ENCODE measurements around the gene FGFRL1.
"Not testable (repeated sequence)": the region's sequence is repeated elsewhere in the genome, so short reads cannot be mapped to it uniquely, and the experiment has no call there.

The FGFRL1 gene

GRCh38 chr4:973431-974397 lies 37.7 kb upstream of the FGFRL1 start, which contains the start of gene DGKQ:
DGKQ (minus strand) TSS chr4:973569; CDS start chr4:973482, 87 bp downstream.
- DNase-seq (ENCODE audit: low spot score): peak; percentile 89

DNA sequence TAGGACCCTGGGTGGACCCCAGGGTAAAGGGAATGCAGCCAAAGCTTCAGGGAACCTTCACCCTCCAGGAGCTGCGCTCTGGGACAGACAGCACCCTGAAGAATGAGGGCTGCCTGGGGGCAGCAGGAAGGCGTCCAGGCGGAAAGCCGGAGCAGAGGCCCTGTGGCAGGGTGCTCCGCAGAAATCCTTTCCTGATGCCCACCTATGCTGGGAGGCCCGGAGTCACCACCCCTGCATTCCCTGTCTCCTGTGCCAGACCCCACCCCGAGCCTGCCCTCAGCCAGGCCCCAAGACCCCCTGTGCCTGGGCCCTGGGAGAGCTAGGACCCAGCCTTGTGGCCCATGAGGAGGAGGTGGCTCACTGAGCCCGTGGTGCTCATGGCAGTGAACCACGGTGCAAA lies 36.8 kb upstream of the FGFRL1 start:
- DNase-seq (ENCODE audit: low spot score): no peak

- DNase-seq (ENCODE audit: low spot score): not testable (repeated sequence)
Measured at GRCh38 chr4:976016-976415, 35.4 kb upstream of the FGFRL1 start.

- DNase-seq (ENCODE audit: low spot score): no peak
Measured at GRCh38 chr4:978957-979701, 32.3 kb upstream of the FGFRL1 start.

GRCh38 chr4:982291-982690 lies 29.1 kb upstream of the FGFRL1 start:
- DNase-seq (ENCODE audit: low spot score): no peak

GRCh38 chr4:982814-983213 lies 28.6 kb upstream of the FGFRL1 start:
- no peak for DNase-seq (ENCODE audit: low spot score)

DNA sequence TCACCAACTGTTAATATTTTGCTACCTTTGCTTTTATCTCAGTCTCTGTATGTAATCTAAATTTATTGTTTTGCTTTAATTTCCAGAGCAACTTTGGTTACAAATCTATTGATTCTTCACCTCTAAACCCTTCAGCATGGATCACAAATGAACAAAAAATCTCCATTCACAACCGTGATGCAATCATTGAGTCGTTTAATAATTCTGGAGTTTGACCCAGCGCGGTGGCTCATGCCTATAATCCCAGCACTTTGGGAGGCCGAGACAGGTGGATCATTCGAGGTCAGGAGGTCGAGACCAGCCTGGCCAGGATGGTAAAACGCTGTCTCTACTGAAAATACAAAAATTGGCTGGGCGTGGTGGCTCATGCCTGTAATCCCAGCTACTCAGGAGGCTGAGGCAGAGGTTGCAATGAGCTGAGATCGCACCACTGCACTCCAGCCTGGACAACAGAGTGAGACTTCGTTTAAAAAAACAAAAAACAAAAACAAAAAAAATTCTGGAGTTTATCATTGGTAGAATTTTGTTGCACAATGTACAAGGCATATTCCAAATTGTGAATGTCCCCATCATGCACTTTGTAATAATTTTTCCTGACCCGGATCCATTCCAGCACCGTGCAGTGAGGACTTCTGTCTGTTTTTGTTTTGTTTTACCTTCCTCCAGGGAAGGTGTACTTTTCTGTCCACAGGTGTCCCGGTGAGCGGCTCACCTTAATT lies 26.9 kb upstream of the FGFRL1 start:
- DNase-seq (ENCODE audit: low spot score): no peak

DNA sequence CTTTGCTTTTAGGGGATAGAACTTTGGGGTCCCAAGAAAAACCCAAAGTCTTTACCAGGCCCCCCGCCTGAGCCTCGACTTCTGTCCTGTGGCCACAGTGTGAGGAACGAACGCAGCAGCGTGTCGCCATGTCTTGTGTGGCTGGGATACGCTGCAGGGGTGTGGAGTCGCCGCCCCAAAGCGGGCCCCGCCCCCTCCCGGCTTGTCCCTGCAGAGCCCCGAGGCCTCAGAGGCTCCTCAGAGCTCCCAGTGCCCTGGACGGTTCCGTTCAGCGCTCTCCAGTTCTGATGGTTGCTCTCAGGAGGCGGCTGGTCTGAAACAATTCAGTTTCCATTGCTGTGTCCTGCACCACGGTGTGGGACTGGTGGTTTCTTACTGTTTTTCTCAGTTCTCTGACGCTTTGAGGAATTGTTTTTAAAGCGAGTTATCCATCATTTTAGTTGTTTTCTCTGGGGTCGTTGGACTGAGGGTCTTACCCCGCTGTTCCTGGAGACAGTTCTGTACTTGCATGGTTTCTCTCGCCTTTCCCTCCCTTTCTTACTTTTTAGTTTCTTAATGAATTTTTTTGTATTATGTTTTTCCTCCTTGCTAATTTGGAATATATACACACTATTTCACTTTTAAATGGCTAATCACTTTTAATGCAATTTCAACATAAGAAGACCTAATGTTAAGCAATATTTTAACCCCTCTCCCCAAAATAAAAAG lies 26.1 kb upstream of the FGFRL1 start:
- no peak for DNase-seq (ENCODE audit: low spot score)

DNA sequence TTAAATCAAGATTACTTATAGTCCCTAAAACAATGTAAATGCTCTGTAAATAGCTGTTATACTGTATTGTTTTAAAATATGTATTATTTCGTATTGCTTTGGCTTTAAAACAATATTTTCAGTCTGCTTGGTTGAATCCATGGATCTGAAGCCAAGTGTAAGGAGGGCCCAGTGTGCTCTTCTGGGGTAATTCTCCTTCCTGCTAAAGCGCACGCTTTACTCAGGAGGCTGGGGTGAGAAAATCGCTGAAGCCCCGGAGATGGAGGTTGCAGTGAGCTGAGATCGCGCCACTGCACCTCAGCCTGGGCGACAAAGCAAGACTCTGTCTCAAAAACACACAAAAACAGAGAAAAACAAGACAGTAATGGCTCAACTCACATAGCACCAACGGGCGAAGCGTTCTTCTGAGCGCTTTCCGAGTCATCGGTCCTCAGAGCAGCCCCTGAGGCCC lies 25.0 kb upstream of the FGFRL1 start:
- DNase-seq (ENCODE audit: low spot score): no peak

DNA sequence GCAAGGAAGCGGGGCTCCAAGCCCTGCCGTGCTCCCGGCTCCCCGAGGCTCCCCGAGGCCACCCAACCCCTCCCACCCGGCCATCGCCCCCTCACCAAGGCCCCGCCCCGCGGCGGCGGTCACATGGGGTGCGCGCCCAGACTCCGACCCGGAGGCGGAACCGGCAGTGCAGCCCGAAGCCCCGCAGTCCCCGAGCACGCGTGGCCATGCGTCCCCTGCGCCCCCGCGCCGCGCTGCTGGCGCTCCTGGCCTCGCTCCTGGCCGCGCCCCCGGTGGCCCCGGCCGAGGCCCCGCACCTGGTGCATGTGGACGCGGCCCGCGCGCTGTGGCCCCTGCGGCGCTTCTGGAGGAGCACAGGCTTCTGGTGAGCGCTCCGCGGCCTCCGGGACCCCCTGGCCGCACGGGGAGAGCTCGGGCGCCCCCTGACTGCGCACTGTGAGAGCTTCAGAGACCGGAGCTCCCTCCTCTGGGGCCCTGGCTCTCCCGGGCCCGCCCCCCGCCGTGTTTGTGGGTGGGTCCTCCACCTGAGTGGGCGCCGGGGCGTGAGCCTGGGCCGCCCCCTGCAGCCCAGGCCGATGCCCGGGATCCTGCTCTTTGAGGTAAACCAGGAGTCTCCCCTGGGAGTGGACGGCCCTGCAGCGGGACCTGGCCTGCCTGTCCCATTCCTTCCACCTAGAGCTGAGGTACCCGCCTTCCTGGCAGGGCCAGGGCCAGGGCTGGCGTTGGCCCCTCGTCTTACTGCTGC lies 24.4 kb upstream of the FGFRL1 start, which contains the start of gene IDUA:
Gene IDUA (plus strand): TSS at position 166 of the 745 bp plus-strand sequence. CDS start 41 bp downstream, at position 207.
- peak; percentile 82 for DNase-seq (ENCODE audit: low spot score)

DNA sequence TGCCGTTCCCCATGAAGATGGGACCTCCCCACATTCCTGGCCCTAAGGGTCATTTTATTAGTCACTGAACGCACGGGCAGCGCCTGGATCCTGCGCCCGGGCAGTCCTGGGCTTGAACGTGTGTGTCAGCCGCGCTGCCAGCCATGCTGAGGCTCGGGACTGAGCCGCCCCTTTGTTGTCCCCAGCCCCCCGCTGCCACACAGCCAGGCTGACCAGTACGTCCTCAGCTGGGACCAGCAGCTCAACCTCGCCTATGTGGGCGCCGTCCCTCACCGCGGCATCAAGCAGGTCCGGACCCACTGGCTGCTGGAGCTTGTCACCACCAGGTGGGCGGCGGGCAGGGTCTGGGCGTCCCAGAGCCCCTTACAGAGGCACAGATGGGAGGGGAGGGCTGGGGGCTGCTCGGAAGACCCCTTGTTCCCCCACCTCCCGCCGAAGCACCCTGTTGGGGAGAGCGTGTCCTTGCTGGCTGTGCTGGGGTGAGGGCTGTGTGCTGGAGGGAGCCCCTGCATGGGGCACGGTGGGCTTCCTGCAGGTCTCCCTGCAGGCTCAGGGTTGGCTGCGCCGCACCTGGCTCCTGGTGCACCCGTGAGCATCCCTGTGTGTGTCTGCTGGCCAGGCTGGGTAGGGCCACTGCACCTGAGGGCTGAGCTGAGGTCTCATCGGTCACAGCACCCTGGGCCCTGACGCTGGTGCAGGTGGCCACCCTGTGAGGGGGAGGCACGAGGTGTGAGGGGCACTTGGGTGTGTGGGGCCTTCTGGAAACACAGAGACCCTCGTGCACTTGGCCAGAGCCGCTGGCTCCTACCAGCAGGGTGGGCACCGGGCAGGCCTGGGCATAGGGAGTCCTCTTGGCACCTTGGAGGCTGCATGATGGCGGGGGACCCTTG lies 23.6 kb upstream of the FGFRL1 start:
- DNase-seq (ENCODE audit: low spot score): no peak

DNA sequence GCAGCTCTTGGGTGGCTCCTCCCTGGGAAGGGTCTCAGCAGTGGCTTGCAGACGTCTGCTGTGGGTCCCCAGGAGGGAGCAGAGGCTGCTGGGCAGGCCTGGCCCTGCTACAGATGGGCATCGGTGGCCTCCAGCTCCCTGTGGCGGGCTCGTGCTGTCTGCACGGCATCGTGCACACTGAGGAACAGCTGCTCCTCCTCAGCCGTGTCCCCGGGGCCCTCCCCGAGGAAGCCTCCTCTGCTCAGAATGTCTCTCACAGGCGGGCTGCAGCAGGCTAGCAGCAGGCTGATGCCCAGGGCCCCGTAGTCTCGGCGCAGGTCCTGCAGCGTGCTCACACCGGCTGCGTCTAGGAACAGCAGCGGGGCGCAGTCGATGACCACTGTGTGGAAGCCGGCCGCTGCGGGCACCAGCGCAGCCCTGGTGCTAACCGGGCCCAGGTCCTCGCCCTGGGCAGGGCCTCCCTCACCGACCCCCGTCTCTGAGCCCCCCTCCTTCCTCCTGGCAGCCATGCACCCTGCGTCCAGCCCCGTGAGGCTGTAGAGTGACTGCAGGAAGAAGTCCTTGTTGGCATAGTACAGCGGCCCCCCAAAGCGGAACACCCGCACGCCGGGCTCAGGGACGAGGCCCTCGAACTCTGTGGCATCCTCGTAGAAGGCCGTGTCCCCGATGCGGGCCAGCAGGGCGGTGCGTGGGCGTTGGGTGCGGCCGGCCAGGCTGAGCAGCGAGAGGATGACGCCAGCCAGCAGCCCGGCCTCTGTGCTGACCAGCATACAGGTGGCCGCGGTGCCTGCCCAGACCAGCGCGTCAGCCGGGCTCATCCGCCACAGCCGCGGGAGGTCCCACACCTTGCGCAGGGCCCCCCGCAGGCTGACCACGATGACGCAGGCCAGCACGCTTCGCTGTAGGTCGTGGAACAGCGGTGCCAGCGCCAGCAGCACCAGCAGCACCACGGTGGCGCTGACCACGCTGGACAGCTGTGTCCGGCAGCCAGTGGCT lies 22.4 kb upstream of the FGFRL1 start:
- DNase-seq (ENCODE audit: low spot score): no peak

- DNase-seq (ENCODE audit: low spot score): no peak
Measured at GRCh38 chr4:989722-990471, 21.5 kb upstream of the FGFRL1 start.

DNA sequence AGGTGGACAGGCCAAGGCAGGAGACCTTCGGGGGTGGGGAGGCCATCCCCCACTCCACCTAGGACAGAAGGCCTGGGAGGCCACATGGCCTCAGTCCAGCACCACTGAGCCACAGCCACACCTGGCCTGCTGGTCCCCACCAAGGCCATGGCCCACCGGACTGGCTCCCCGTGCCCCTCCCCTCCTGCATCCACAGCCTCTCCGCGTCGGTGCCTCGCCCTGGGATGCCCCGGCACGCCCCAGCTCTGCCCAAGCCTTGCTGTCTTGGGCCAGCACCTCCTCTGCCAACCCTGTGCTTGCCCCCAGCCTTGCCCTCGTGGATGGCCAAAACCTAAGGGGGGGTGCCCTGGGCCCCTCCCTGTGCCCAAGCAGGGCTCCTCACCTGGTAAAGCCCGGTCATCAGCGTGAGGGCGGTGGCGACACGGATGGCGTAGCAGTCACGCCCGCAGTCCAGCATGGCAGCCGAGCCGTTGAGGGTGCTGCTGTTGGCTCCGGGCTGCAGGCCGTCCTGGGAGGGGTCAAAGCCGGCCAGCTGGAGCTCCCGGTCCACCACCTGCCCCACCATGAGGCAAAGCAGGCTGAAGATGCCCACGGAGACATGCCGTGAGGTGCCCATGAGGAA lies 20.6 kb upstream of the FGFRL1 start:
- DNase-seq (ENCODE audit: low spot score): no peak

DNA sequence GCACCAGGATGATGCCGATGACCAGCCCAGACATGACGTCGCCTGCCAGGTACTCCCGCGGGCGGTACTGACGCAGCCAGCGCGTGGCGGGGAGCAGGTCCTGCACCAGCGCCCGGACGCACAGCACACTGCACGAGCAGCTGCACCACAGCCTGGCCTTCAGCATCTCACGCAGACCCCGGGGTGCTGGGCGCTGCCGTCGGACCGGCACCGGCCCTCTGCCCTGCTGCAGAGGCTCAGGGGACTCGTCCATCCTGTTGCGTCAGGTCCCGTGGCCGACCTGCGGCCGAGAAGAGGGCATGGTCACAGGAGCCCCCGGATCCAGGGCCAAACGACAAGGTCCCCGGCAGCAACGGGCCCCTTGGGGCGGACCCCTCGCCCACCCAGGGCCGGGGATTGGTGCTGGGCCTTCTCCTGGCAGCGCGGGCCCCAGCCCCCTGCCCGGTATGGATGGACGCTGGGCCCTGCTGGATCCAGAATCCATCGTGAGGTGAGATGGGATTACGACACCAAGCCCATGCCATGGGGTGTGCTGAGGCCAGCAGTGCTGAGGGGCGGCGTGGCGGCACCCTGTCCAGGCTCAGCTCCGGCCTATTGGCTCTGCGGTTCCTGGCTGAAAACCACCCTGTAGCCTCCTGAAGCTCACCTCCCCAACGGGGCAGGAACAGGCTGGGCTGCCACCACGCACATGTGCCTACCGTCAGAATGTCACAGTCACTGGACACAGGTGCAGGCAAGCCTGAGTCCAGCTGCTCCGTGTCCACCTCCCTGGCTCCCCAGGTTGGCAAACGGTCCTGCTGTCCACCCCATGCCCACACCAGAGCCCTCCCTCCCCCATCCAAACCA lies 19.8 kb upstream of the FGFRL1 start:
- DNase-seq (ENCODE audit: low spot score): no peak

Measured in putamen (tissue), 1 donor.